Measurements from ENCODE around the gene ERP44.
"Not testable (repeated sequence)": the region's sequence is repeated elsewhere in the genome, so short reads cannot be mapped to it uniquely, and the experiment has no call there.

The ERP44 gene

DNA sequence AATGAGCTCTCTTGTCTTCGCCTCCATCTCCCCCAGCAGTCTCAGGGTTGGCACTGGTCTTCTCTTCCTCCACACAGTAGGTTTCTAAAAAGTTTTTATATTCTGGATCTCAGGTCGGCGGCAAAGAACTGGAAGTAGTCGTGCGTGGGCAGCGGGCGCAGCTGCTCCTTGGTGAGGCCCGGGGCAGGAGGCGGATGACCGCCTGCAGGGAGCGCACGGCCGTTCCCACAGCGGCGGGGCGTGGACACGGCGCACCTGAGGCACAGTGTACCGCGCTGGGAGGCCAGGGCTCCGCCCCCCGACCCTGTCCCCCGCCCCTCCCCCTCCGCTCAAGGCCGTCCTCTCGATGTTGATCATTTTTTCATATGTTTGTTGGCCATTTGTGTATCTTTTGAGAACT is 99.9 kb downstream of the ERP44 start:
- DNase-seq = no peak

- DNase-seq = no peak
Observed at GRCh38 chr9:99998266-99998665, 100.5 kb downstream of the ERP44 start.

GRCh38 chr9:99990508-99990907 is 108.3 kb downstream of the ERP44 start:
- not testable (repeated sequence) for DNase-seq

DNA sequence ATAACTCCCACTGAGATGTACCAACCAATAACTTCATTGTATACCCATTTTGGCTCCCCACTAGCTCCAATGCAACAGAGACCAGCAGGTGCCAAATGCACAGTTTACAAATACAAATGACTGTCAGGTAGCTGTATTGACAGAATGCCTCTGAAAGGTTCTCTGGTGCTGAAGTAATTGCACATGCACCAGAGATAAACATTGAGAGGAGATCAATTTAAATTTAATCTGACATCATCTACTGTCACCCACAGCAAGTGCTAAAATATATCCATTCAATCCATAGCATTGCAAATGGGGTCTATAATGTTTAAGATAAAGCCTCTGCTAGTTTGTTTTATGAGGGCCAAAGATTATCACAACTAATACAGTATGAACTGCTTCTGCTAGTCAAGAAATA is 112.2 kb downstream of the ERP44 start:
- no peak for DNase-seq

DNA sequence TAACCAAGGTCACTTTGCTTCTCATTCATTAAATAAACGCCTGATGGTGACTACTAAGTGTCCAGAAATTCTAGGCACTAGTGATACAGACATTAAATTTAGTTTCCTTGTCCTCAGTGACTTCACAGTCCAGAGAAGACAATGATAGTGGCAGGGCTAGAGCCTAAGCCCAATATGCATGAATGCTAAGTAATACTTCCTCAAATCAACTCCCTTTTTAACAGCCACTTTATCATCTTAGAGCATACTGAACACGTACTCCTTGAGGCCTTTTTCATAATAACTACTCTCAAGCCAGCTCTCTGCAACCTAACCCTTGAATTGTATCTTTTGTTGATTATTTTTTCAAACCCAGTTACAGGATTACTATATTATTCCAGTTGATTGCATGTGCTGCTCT is 118.2 kb downstream of the ERP44 start:
- DNase-seq = no peak

DNA sequence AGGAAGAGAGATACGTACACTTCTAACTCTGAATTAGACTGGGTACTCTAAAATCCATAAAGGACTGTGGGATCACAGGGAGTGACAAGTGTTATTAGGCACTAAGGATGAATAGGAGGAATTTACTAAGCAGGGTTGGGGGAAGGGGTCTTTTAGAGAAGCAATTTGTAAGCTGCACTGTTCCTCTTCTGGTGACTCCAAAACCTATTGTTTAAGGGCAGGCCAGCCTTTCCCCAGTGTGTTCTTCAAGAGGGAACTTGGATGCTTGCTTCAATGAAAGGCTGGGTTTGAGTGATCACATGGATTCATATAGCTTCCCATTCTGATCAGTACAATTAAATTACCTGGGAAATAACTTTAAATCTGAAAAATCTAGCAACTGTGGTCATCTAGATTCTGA is 120.6 kb downstream of the ERP44 start:
- no peak for DNase-seq

DNA sequence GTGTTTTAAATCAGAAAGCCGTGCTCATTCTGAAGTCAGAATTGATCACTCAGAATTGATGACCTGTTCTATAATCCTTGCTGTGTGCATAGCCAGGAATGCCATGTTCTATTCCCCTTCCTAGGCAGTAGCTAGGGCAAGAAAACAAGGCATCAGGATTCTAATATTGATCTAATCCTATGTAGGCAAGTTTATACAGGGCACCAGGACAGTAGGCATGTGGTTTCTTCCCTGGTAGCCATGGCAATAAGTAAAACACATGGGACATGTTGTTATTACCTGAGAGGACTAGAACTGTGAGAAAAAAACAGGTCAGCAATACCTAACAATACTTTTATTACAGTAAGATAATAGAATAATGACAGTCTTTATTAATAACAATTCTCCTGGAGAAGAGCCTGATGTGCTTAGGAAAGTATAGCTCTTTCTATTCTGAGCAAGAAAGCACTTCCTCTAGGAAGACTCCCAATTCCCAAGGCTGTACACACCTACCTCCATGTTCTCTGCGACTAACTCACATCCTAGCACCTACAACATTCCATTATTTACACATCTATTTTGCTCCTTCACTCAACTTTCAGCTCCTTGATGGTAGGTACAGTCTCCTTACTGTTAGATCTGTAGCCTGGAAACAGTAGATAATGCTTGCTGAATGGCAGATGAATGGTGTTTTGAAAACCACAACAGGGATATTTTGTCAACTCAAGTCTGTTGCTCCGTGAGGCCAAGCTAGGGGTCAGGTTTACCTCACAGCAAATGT is 121.6 kb downstream of the ERP44 start:
- no peak for DNase-seq

GRCh38 chr9:99973455-99973854 is 125.3 kb downstream of the ERP44 start:
- DNase-seq = peak; percentile 6

- no peak for DNase-seq
Observed at GRCh38 chr9:99971410-99971809, 127.4 kb downstream of the ERP44 start.

DNA sequence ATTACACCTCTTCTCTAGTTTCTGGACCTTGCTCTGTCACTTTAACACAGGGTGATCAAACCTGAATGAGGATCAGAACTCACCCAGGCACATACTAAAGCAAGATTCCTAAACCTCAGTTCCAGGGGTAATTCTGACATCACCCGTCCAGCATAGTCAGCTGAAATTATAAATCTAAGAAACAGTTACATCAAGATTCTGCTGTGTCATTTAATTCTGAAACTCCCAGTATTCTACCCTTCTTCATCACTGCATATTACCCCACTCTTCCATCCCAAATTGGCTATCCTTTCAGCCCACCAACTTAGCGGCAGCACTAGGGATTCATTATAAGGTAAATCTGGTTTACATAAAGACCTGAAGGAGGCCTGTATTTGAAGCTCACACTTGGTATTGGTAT is 128.3 kb downstream of the ERP44 start:
- DNase-seq = no peak

- DNase-seq = no peak
Observed at GRCh38 chr9:99967457-99967856, 131.3 kb downstream of the ERP44 start.

DNA sequence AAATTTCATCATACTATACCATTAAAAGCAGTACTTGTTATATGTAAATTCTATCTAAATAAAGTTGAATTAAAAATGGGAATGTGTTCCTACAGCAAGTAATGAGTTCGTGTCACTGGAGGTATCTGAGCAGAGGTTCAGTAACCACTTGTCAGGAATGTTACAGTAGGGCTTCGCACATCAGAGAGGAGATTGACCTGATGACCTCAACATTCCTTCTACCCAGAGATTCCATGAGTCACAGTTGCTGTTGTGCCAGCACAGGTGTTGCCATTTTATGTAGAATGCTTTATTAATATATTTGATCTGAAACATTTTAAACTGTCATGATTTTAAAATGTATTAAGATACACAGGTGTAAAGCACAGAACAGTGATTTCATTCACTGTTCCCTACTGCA is 132.1 kb downstream of the ERP44 start:
- peak; percentile 31 for DNase-seq

- no peak for DNase-seq
Observed at GRCh38 chr9:99966001-99966400, 132.8 kb downstream of the ERP44 start.

DNA sequence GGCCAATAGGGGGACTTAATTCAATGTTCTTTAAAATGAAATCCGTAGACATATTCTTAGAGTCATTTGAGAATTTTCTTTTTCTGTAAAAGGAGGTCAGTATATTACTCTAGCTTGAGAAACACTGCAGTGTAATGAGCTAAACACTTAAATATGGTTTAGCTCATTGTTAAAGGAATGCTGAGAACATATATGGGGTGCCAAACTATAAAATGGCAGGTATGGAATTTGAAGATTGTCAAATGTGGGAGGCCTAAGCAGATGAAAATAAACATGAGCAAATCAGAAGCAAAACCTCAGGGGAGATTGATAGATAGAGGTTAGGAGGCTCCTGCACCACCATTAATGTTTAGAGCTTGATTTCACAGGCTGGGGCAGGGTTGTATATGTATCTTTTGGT is 134.5 kb downstream of the ERP44 start:
- peak; percentile 74 for DNase-seq

- no peak for DNase-seq
Observed at GRCh38 chr9:99962680-99963261, 136.0 kb downstream of the ERP44 start.

DNA sequence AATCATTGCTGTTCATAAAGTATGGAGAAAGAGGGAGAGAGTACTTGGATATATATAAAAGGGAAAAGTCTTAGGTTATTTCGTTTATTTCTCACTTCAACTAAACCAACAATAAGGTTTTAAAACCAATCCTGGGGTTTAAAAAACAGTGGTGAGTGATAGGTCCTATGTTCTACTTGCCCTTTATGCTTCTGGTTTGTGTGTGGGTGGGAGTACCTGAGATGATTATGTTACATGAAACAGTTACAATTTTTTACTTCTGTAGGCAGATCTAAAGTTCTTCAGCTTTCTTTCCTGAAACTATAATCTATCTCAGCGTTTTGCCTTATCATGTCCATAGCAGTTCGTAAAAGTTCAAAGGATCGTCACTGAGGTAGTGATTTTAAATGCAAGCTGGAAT is 143.2 kb downstream of the ERP44 start:
- no peak for DNase-seq

GRCh38 chr9:99954819-99955218 is 144.0 kb downstream of the ERP44 start:
- no peak for DNase-seq

- no peak for DNase-seq
Observed at GRCh38 chr9:99953861-99954507, 144.8 kb downstream of the ERP44 start.

- peak; percentile 13 for DNase-seq
Observed at GRCh38 chr9:99948896-99949295, 149.9 kb downstream of the ERP44 start.

DNA sequence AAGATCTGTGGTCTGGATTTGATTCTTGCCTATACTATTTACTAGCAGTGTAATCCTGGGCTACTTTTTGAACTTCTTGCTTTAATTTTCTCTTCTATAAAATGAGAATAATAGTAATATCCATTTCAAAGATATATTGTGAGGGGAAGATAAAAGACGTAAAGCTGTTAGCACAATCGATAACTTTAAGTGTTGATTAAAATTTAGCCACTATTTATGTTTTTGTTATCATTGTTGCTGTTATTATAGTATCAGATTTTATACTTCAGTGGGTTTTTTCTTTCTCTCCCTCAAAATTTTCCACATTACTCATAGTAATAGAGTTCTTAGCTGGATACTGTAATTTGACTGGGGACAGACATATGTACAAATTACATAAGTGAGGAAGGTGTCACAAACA is 150.3 kb downstream of the ERP44 start:
- no peak for DNase-seq

DNA sequence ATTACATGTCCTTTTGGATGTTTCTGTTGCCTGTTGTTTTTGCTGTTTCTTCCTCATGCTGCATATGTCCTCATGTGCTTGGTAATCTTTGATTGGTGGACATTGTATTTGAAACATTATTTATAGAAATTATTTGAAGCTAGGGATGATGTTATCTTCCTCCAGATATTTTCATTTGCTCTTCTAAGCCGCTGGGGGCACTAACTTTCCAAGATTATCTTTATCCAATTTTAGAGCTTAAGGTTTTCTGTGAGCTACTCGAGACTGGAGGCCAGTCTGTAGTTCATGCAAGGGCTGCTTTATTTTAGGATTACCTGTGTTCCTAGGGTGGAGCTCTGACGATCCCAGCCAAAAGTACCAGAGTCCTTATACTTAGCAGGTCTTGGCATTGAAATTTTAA is 151.4 kb downstream of the ERP44 start:
- DNase-seq = no peak

DNA sequence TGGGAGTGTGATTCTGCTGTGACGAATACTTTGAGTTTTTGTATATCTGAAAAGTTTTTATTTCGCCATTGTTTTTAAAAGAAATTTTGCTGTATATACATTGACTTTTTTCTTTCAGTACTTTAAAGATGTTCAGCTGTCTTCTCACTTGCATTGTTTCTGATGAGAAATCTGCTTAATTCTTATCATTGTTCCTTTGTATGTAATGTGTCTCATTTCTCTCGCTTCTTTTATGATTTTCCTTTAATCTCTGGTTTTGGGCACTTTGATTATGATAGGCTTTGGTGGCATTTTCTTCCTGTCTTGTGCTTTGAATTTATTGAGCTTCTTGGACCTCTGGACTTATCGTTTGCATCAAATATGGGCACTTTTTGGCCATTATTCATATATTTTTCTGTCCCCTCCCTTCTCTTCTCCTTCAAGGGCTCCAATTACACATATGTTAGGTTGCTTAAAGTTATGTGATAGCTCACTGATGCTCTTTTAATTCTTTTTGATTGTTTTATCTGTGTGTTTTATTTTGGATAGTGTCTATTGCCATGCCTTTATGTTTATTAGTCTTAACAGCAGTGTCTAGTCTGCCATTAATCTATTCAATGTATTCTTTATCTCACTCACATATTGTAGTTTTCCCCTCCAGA is 161.7 kb downstream of the ERP44 start:
- DNase-seq = no peak

DNA sequence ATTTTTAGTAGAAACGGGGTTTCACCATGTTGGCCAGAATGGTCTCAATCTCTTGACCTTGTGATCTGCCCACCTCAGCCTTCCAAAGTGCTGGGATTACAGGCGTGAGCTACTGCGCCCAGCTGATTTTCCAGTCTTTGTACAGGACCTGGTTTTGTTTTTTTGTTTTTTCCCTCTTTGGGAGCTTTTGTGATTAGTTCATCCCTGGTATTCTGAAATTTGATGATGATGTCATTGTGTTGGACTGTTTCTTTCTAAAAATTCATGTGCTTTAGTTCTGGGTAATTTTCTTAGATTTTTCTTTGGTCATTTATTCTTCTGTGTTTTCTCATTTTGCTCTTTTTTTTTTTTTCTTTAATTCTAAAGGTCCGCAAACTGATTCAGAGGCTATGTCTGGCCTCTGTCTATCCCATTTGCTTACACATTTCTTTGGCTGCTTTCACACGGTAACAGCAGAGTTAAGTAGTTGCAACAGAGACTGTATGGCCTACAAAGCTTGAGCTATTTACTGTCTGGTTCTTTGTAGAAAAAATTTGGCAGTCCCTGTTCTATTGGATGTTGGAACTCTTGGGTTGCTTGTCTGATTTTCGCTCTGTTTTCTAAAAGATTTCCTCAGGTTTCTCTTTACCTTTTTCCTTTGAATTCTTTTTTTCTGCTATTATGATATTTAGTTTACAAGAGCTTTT is 167.5 kb downstream of the ERP44 start:
- DNase-seq = peak; percentile 18

All from fibroblast of skin of back (primary cell).